ENCODE measurements around the gene TMEM168.
"Not testable (repeated sequence)": the region's sequence is repeated elsewhere in the genome, so short reads cannot be mapped to it uniquely, and the experiment has no call there.

Gene TMEM168, protein sequence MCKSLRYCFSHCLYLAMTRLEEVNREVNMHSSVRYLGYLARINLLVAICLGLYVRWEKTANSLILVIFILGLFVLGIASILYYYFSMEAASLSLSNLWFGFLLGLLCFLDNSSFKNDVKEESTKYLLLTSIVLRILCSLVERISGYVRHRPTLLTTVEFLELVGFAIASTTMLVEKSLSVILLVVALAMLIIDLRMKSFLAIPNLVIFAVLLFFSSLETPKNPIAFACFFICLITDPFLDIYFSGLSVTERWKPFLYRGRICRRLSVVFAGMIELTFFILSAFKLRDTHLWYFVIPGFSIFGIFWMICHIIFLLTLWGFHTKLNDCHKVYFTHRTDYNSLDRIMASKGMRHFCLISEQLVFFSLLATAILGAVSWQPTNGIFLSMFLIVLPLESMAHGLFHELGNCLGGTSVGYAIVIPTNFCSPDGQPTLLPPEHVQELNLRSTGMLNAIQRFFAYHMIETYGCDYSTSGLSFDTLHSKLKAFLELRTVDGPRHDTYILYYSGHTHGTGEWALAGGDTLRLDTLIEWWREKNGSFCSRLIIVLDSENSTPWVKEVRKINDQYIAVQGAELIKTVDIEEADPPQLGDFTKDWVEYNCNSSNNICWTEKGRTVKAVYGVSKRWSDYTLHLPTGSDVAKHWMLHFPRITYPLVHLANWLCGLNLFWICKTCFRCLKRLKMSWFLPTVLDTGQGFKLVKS

GRCh38 chr7:112789817-112790585 is at the start of gene TMEM168:
Gene TMEM168, minus strand, starts transcription at chr7:112790393. Its CDS starts 5,568 bp downstream, at chr7:112784825.
- peak; percentile 72 for DNase-seq

DNA sequence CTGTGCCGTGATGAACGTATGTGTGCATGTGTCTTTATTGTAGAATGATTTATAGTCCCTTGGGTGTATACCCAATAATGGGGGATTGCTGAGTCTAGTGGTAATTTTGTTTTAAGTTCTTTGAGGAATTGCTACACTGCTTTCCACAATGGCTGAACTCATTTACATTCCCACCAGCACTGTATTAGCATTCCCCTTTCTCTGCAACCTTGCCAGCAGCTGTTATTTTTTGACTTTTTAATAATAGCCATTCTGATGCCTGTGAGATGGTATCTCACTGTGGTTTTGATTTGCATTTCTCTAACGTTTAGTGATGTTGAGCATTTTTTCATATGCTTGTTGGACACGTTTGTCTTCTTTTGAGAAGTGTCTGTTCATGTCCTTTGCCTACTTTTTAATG is 45.7 kb upstream of the TMEM168 start:
- not testable (repeated sequence) for DNase-seq

GRCh38 chr7:112833082-112833481 is 42.9 kb upstream of the TMEM168 start:
- no peak for DNase-seq

GRCh38 chr7:112830769-112831168 is 40.6 kb upstream of the TMEM168 start:
- no peak for DNase-seq

DNA sequence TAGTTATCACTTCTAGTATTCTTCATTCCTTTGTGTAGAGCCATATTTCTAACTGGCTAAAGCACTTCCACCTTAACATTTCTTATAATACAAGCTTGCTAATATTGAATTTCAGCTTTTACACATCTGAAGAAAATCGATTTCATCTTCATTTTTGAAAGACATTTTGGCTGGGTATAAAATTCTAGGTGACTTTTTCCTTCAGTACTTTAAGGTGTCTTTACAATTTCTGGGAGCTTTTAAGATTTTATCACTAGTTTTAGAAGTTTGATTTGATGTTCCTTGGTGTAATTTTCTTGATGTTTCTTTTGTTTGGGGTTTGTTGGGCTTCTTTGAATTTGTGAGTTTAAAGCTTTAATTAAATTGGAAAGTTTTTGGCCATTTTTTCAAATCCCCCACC is 38.5 kb upstream of the TMEM168 start:
- no peak for DNase-seq

GRCh38 chr7:112821345-112821744 is 31.2 kb upstream of the TMEM168 start:
- no peak for DNase-seq

- no peak for DNase-seq
These were observed 29.3 kb upstream of the TMEM168 start for GRCh38 chr7:112819536-112819935.

GRCh38 chr7:112806156-112806555 is 16.0 kb upstream of the TMEM168 start:
- DNase-seq, result no peak

- DNase-seq, result no peak
These were observed 12.2 kb upstream of the TMEM168 start for GRCh38 chr7:112802406-112802805.

DNA sequence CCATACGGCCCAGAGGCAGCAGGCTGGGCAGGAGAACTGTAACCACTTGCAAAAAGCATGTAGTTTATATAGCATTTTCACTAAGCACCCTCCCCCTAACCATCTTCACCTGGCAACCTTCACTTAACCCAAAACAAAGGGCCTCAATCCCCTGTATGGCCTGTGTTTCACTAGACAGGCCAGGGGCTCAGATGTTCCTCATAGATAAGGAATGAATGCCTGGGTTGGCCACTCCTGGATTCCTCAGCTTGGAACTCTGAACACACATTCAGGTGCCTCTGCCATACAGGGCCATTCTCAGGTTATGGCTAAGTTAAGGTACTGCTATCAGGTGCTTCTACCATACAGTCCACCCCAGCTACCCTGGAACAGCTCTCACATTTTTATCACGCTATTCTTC is 10.3 kb upstream of the TMEM168 start:
- DNase-seq, result no peak

- no peak for DNase-seq
These were observed 9.4 kb upstream of the TMEM168 start for GRCh38 chr7:112799448-112800120.

GRCh38 chr7:112798274-112799159 is 8.3 kb upstream of the TMEM168 start:
- no peak for DNase-seq

GRCh38 chr7:112796552-112796951 is 6.4 kb upstream of the TMEM168 start:
- not testable (repeated sequence) for DNase-seq

- DNase-seq, result no peak
These were observed 2.2 kb upstream of the TMEM168 start for GRCh38 chr7:112792441-112792840.

DNA sequence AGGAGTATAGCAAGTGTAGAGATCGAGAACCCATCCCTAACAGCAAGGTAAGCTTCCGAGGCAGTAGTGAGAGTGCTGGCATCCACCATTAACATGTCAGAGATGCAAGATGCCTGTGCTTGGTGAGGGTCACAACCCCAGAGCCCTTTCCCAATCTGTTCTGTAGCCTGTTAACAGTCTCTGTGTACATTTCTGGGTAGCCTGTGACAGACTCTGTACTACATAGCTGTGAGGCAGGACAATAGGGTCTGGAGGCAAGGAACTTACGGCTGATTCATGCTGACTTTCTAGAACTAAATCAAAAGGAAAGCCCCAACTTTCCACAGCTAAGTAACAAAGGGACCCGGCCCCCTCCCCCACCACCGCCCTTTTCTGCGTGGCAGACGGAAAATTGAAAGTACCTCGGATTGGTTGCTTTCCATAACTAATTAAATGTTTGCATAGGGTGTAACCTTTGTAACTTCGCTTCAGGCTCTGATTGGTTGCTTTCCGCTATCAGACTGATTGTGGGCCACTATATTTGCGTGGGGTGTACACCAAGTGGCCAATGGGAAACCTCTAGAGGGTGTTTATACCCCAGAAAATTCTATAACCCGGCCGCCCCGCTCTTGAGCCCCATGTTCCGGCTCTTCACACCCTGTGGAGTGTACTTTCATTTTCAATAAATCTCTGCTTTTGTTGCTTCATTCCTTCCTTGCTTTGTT is 1.4 kb upstream of the TMEM168 start:
- DNase-seq, result no peak

DNA sequence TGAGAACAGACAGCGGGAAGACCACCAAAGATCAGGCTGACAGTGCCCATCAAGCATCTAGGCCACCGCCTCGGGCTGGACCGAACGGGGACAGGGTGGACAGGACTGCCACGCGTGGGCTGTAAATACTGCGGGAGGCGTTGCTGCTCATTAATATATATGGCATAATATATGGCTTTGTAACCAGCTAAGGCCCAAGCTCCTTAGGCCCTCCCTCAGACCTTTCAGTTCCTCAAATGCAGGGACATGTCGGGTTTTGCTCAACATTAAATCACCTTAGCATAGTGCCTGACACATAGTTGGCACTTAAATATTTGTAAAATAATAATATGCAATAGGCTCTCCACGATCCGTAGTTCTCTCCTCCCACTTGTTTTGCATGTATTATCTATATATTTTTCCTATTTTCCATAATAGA is 402 bp upstream of the TMEM168 start:
- DNase-seq, result no peak

GRCh38 chr7:112789453-112789816 is 758 bp downstream of the TMEM168 start:
- no peak for DNase-seq

DNA sequence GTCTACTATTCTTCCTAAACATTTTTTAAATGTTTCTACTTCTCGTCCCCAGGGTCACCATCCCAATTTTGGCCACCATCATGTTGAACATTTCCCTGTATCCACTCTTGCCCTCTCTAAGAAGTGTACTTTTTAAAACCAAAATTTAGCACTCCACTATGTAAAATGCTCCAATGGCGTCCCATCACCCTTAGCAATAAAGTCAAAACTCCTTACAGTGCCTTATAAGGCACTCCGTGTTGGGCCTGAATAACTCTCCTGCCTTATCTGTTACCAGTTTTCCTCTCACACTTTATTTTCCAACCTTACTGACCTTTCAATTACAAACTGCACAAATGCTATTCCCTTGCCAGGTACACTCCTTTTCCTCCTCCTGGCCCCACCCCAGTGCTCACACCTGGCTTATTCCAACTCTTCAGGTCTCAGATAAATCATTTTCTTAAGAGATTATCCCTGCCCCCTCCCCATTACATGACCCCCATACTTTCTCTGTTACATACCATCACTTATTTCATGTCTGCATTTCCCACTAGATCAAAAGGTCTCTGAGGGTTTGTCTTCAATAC is 1.3 kb downstream of the TMEM168 start:
- DNase-seq, result no peak

DNA sequence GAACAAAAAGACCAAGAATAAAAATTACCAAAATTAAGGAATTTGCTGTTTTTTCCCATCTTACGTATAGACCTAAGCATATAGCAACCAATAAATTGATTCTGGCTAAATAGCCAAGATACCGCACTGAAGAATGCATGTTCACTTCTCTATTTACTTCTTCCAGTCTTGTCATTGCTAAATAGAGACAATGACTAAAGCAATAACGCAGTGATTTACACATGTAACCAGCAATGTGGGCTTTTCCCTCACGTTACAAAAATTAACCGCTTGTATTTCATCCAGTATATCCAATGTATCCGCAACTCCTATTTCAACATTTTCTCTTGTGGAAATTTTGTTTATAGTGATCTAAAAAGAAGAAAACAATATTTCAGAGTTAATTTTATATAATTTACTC is 5.6 kb downstream of the TMEM168 start:
- no peak for DNase-seq

- no peak for DNase-seq
These were observed 7.7 kb downstream of the TMEM168 start for GRCh38 chr7:112782498-112782897.

DNA sequence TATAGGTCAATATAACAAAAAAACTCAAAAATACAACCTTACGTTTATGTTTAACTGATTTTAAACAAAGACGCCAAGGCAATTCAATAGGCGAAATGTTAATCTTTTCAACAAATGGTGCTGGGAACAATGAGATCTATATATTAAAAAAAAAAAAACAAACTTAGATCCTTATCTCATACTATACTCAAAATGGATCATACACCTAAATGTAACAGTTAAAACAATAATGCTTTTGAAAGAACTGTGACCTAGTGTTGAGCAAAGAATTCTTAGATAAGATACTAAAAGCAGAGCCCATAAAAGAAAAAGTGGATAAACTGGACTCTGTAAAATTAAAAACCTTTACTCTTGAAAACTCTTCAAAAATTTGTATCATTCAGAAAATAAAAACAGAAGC is 8.6 kb downstream of the TMEM168 start:
- DNase-seq, result no peak
